A549 (cell line): Measurements from ENCODE around the gene TMEM131. TPM values are rescaled to one million over a fixed set of nuclear protein-coding genes. Genes with fewer than 3 reads are reported as not detected.

ENCODE experiments used
- ATAC-seq, 2 experiments: fragments of 200-7000 bp in 1 of 2; fragments of >200 bp in 1 of 2; cut with Nextera tagmentation in 1 of 2; cut with Tn5 transposase in 1 of 2; 3 replicates each; pipeline versions ENCODE4 v1.8.0 to v1.9.1; 2018 to 2020; ENCODE audit warnings: mild to moderate bottlenecking in 1 of 2, moderate library complexity in 1 of 2
- CTCF ChIA-PET: fragments of 300-600 bp; sonication (Branson Sonifier 250); formaldehyde crosslinking; extraction: SDS; loops from one replicate; lab custom pipeline; 2021; ENCODE audit warnings: antibody characterized with exemption, inconsistent platforms; lab: Yijun Ruan, JAX
- POLR2A ChIA-PET: fragments of 350-600 bp; formaldehyde crosslinking; extraction: SDS; loops from one replicate; lab custom pipeline; 2021; ENCODE audit warnings: antibody characterized with exemption, inconsistent platforms; lab: Yijun Ruan, JAX
- DNase-seq, 2 experiments: peaks; one replicate each; pipeline versions ENCODE4 v3.0.0 to v3.0.0-alpha.2; 2011 to 2016; ENCODE audit warnings: low read depth in 1 of 2, low spot score in 1 of 2
- FAIRE-seq: peaks from 2 replicates; lab custom pipeline; 2011; peaks lifted over from hg19 to GRCh38; lab: Jason Lieb, UNC
- H3K27ac ChIP-seq, 2 experiments: fragments of >200 bp; sonication (Bioruptor Twin); formaldehyde crosslinking; 3 replicates each; pipeline ENCODE4 v1.5.1; 2016 to 2017
- H3K4me1 ChIP-seq: fragments of >200 bp; sonication (Bioruptor Twin); formaldehyde crosslinking; 3 replicates; pipeline ENCODE4 v1.6.1; 2016
- H3K4me2 ChIP-seq: fragments of >200 bp; sonication (Bioruptor Twin); formaldehyde crosslinking; 3 replicates; pipeline ENCODE4 v1.6.1; 2016
- H3K4me3 ChIP-seq: fragments of >200 bp; sonication (Bioruptor Twin); formaldehyde crosslinking; 3 replicates; pipeline ENCODE4 v1.5.1; 2016
- H3K9me3 ChIP-seq: fragments of >200 bp; sonication (Bioruptor Twin); formaldehyde crosslinking; 3 replicates; pipeline ENCODE4 v1.6.1; 2016
- BCL3 ChIP-seq: fragments of >200 bp; sonication (Bioruptor Twin); formaldehyde crosslinking; IDR thresholded peaks from 3 replicates; pipeline ENCODE4 v1.6.1; 2016
- BHLHE40 ChIP-seq: IDR thresholded peaks from 2 replicates; pipeline ENCODE4 v1.6.1; 2012; ENCODE audit warnings: low read depth, low read length, inconsistent platforms
- CBX2 ChIP-seq: fragments of 200-600 bp; sonication (generic); IDR thresholded peaks from 2 replicates; pipeline ENCODE4 v1.6.1; 2016; ENCODE audit warnings: low read depth, mild to moderate bottlenecking, borderline replicate concordance
- CEBPB ChIP-seq, 2 experiments: fragments of >200 bp in 1 of 2; sonication (Bioruptor Twin) in 1 of 2; formaldehyde crosslinking in 1 of 2; IDR thresholded peaks; 2 replicates each; pipeline ENCODE4 v1.6.1; 2012 to 2016
- CHD2 ChIP-seq: fragments of 150-350 bp; IDR thresholded peaks from 2 replicates; pipeline ENCODE4 v1.6.1; 2014; ENCODE audit warnings: low read length; ENCODE audit not compliant: partially characterized antibody
- CHD4 ChIP-seq: fragments of 200-600 bp; sonication (generic); IDR thresholded peaks from 2 replicates; pipeline ENCODE4 v1.6.1; 2016; ENCODE audit warnings: antibody characterized with exemption, mild to moderate bottlenecking, borderline replicate concordance
- EHF ChIP-seq: fragments of 250-450 bp; sonication (Bioruptor Pico); IDR thresholded peaks from 2 replicates; pipeline ENCODE4 v1.5.0; 2020; ENCODE audit warnings: mild to moderate bottlenecking
- ELK1 ChIP-seq: fragments of 150-350 bp; IDR thresholded peaks from 2 replicates; pipeline ENCODE4 v1.6.1; 2014; ENCODE audit warnings: low read depth, mild to moderate bottlenecking, low read length
- EP300 ChIP-seq, 2 experiments: fragments of >200 bp; sonication (Bioruptor Twin); formaldehyde crosslinking; IDR thresholded peaks; 2 replicates in 1 of 2; 3 replicates in 1 of 2; pipeline ENCODE4 v1.6.1; 2016 to 2017
- FOXS1 ChIP-seq: fragments of 250-450 bp; sonication (Bioruptor Pico); IDR thresholded peaks from 2 replicates; pipeline ENCODE4 v1.5.0; 2020; ENCODE audit warnings: mild to moderate bottlenecking, moderate library complexity
- HMGXB4 ChIP-seq: fragments of 250-450 bp; sonication (Bioruptor Pico); IDR thresholded peaks from 2 replicates; pipeline ENCODE4 v1.5.0; 2021; ENCODE audit warnings: mild to moderate bottlenecking, moderate library complexity, borderline replicate concordance
- HOXB13 ChIP-seq: fragments of 250-450 bp; sonication (Bioruptor Pico); IDR thresholded peaks from 2 replicates; pipeline ENCODE4 v1.5.0; 2020; ENCODE audit warnings: low read depth, mild to moderate bottlenecking, moderate library complexity
- JUNB ChIP-seq: fragments of >200 bp; sonication (Bioruptor Twin); formaldehyde crosslinking; IDR thresholded peaks from 2 replicates; pipeline ENCODE4 v1.6.1; 2016
- MAZ ChIP-seq: fragments of 150-350 bp; IDR thresholded peaks from 2 replicates; pipeline ENCODE4 v1.6.1; 2014; ENCODE audit warnings: antibody characterized with exemption, low read depth, low read length, borderline replicate concordance
- MYC ChIP-seq: IDR thresholded peaks from 2 replicates; pipeline ENCODE4 v1.6.1; 2012; ENCODE audit warnings: mild to moderate bottlenecking, inconsistent platforms, low read length, improper control_type of control experiment, borderline replicate concordance
- NFE2L2 ChIP-seq: fragments of 150-350 bp; conservative IDR thresholded peaks from 2 replicates; pipeline ENCODE4 v1.6.1; 2014; ENCODE audit warnings: low read length
- NR3C1 ChIP-seq: fragments of >200 bp; sonication (Bioruptor Twin); formaldehyde crosslinking; IDR thresholded peaks from 3 replicates; pipeline ENCODE4 v1.6.1; 2017
- PBX3 ChIP-seq: IDR thresholded peaks from 2 replicates; pipeline ENCODE4 v1.6.1; 2012
- RAD21 ChIP-seq, 2 experiments: fragments of >200 bp in 1 of 2; sonication (Bioruptor Twin) in 1 of 2; formaldehyde crosslinking in 1 of 2; IDR thresholded peaks in 1 of 2; conservative IDR thresholded peaks in 1 of 2; 2 replicates in 1 of 2; 3 replicates in 1 of 2; pipeline ENCODE4 v1.6.1; 2012 to 2018; ENCODE audit warnings: inconsistent platforms in 1 of 2
- RARB ChIP-seq: fragments of 250-450 bp; sonication (Bioruptor Pico); IDR thresholded peaks from 2 replicates; pipeline ENCODE4 v1.8.0; 2021; ENCODE audit warnings: mild to moderate bottlenecking, moderate library complexity
- RNF2 ChIP-seq: fragments of 200-600 bp; sonication (generic); IDR thresholded peaks from 2 replicates; pipeline ENCODE4 v1.6.1; 2016; ENCODE audit warnings: low read depth, mild to moderate bottlenecking, antibody characterized with exemption, moderate library complexity, borderline replicate concordance
- SREBF2 ChIP-seq: fragments of 450-650 bp; IDR thresholded peaks from 2 replicates; pipeline ENCODE4 v1.6.1; 2014; ENCODE audit warnings: mild to moderate bottlenecking, moderate library complexity
- ZC3H11A ChIP-seq: fragments of 450-650 bp; IDR thresholded peaks from 2 replicates; pipeline ENCODE4 v1.6.1; 2014; ENCODE audit warnings: antibody characterized with exemption, mild to moderate bottlenecking
- ZFP36 ChIP-seq: fragments of 450-650 bp; IDR thresholded peaks from 2 replicates; pipeline ENCODE4 v1.6.1; 2014; ENCODE audit warnings: borderline replicate concordance; ENCODE audit not compliant: partially characterized antibody
- ZNF302 ChIP-seq: fragments of 250-450 bp; sonication (Bioruptor Pico); IDR thresholded peaks from 2 replicates; pipeline ENCODE4 v1.9.0; 2021; ENCODE audit warnings: inconsistent platforms, mild to moderate bottlenecking, moderate library complexity
- ZSCAN20 ChIP-seq: fragments of 250-450 bp; sonication (Bioruptor Pico); IDR thresholded peaks from 2 replicates; pipeline ENCODE4 v1.8.0; 2022; ENCODE audit warnings: mild to moderate bottlenecking, moderate library complexity
- WGBS: methylation state at CpG from one replicate; pipeline ENCODE4 v1.1.6; 2017; ENCODE audit errors: missing lambda C conversion rate; 5-methylcytosine and 5-hydroxymethylcytosine counted together
- polyA plus RNA-seq, 4 experiments: library from polyadenylated mRNA; depleted of rRNA in 3 of 4; stranded (reverse); fragments of >200 nt; fragmentation: RNase III in 1 of 4; extraction: RNeasy Plus Mini Kit Qiagen cat#74134 plus additional on column Dnase treatment in 1 of 4; gene quantifications; 2 replicates in 3 of 4; 3 replicates in 1 of 4; pipeline ENCODE4 v1.2.3, GENCODE V29; 2011 to 2017
- TF ChIP-seq, protein P1 (sequence below): IDR thresholded peaks from 2 replicates; pipeline ENCODE4 v1.6.1; 2012
- TF ChIP-seq, protein P2 (sequence below): fragments of 250-450 bp; sonication (Bioruptor Pico); IDR thresholded peaks from 2 replicates; pipeline ENCODE4 v1.5.0; 2020; ENCODE audit warnings: low read depth, mild to moderate bottlenecking, moderate library complexity

Gene TMEM131
- polyA plus RNA-seq, 2 of the 4 experiments (the other 2 are of a cell fraction) = 14.5 to 21.8 TPM

- FAIRE-seq (no peak), ATAC-seq (no peak), DNase-seq (no peak)
- 90% methylated on average over 2 of the region's 2 CpGs for WGBS
- H3K27ac ChIP-seq = no peak overlapping the region
- ChIA-PET CTCF (interaction anchor here (1.5 to 6.5 kb wide), 2 partner anchors 10 to 32 kb away, joined by 4 to 43 read pairs; no protein-coding TSS in a partner anchor), POLR2A (no interaction called here)
- no peak overlapping the region for H3K4me3 ChIP-seq
- no peak overlapping the region for H3K4me2 ChIP-seq
- H3K4me1 ChIP-seq = no peaks in the 10 kb centered on the region
- no peak for TF ChIP-seq SREBF2
- no peak for TF ChIP-seq ZFP36
- TF ChIP-seq ZNF302 = no peak
- TF ChIP-seq CHD2 = no peak
- TF ChIP-seq RARB = no peak
- TF ChIP-seq BHLHE40 = no peak
- no peak for TF ChIP-seq CEBPB (IDR thresholded peaks at IDR 0.05)
- TF ChIP-seq ZSCAN20 = no peak
- no peak for TF ChIP-seq HMGXB4 (CRISPR knock-in tag)
- TF ChIP-seq EP300 (IDR thresholded peaks at IDR 0.05) = no peak
- no peak for TF ChIP-seq ZC3H11A
- TF ChIP-seq JUNB = no peak
- no peak for TF ChIP-seq PBX3
- no peak for TF ChIP-seq FOXS1 (CRISPR knock-in tag)
- TF ChIP-seq MYC = no peak
- TF ChIP-seq NFE2L2 = no peak
- H3K9me3 ChIP-seq = no peaks in the 10 kb centered on the region
Observed at GRCh38 chr2:97816411-97816810, 179.3 kb downstream of the TMEM131 start.

GRCh38 chr2:97812931-97813330 is 182.8 kb downstream of the TMEM131 start:
- TF ChIP-seq, protein P1, sequence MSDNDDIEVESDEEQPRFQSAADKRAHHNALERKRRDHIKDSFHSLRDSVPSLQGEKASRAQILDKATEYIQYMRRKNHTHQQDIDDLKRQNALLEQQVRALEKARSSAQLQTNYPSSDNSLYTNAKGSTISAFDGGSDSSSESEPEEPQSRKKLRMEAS = no peak
- no peak for TF ChIP-seq ZNF302
- TF ChIP-seq MAZ = no peak
- no peak for TF ChIP-seq HMGXB4 (CRISPR knock-in tag)
- TF ChIP-seq RNF2 = no peak
- no peak for TF ChIP-seq BCL3
- TF ChIP-seq CHD4 = no peak
- no peak for TF ChIP-seq ZFP36
- TF ChIP-seq CHD2 = no peak
- no peak for TF ChIP-seq NR3C1
- no peak for TF ChIP-seq CBX2
- no peak for TF ChIP-seq HOXB13 (CRISPR knock-in tag)
- TF ChIP-seq EHF = no peak
- TF ChIP-seq RAD21 (conservative IDR thresholded peaks at IDR 0.05 in 1 of 2, IDR thresholded peaks at IDR 0.05 in 1 of 2) = no peak
- TF ChIP-seq, protein P2, sequence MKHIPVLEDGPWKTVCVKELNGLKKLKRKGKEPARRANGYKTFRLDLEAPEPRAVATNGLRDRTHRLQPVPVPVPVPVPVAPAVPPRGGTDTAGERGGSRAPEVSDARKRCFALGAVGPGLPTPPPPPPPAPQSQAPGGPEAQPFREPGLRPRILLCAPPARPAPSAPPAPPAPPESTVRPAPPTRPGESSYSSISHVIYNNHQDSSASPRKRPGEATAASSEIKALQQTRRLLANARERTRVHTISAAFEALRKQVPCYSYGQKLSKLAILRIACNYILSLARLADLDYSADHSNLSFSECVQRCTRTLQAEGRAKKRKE = no peak
- TF ChIP-seq ELK1 = no peak
- POLR2A ChIA-PET = no interaction called here
- Histone ChIP-seq H3K4me2 (no peak overlapping the region), H3K27ac (no peak overlapping the region), H3K4me3 (no peak overlapping the region), H3K9me3 (no peaks in the 10 kb centered on the region), H3K4me1 (no peaks in the 10 kb centered on the region)
- CTCF ChIA-PET = interaction anchor here (0.7 to 1.2 kb wide), 3 partner anchors 220 to 457 kb away, joined by 3 read pairs; no protein-coding TSS in a partner anchor
- no peak for ATAC-seq
- no peak for FAIRE-seq
- 92% methylated on average over 7 of the region's 7 CpGs for WGBS
- DNase-seq = no peak
